SK-N-SH treated with all-trans-retinoic acid at 6 μM for 48 hours (cell line): ENCODE measurements around the gene CRLF3.

Experiments used
- ATAC-seq: fragments of 200-7000 bp; cut with Tn5 transposase; 3 replicates; pipeline ENCODE4 v1.9.1; 2020; ENCODE audit warnings: mild to moderate bottlenecking, moderate library complexity
- ARNTL ChIP-seq: fragments of 450-650 bp; formaldehyde crosslinking; IDR thresholded peaks from 2 replicates; pipeline ENCODE4 v1.5.0; 2020; ENCODE audit warnings: low read depth, mild to moderate bottlenecking, moderate library complexity, borderline replicate concordance
- BACH2 ChIP-seq: fragments of 250-450 bp; sonication (Bioruptor Pico); IDR thresholded peaks from 2 replicates; pipeline ENCODE4 v1.9.0; 2021; ENCODE audit warnings: mild to moderate bottlenecking, borderline replicate concordance
- CSDC2 ChIP-seq: fragments of 250-450 bp; sonication (Bioruptor Pico); IDR thresholded peaks from 2 replicates; pipeline ENCODE4 v1.5.0; 2020; ENCODE audit warnings: mild to moderate bottlenecking, moderate library complexity
- ESRRG ChIP-seq: fragments of 250-450 bp; sonication (Bioruptor Pico); IDR thresholded peaks from 2 replicates; pipeline ENCODE4 v1.6.1; 2021; ENCODE audit warnings: mild to moderate bottlenecking
- GLIS3 ChIP-seq: fragments of 250-450 bp; sonication (Bioruptor Pico); IDR thresholded peaks from 2 replicates; pipeline ENCODE4 v1.5.0; 2020; ENCODE audit warnings: mild to moderate bottlenecking, moderate library complexity
- ISL1 ChIP-seq: fragments of 250-450 bp; sonication (Bioruptor Pico); IDR thresholded peaks from 2 replicates; pipeline ENCODE4 v2.1.2; 2022; ENCODE audit warnings: mild to moderate bottlenecking, moderate library complexity
- OSR1 ChIP-seq: fragments of 250-450 bp; sonication (Bioruptor Pico); IDR thresholded peaks from 2 replicates; pipeline ENCODE4 v1.8.0; 2022; ENCODE audit warnings: moderate library complexity, mild to moderate bottlenecking, inconsistent platforms
- PPARA ChIP-seq: fragments of 250-450 bp; sonication (Bioruptor Pico); IDR thresholded peaks from 2 replicates; pipeline ENCODE4 v1.5.0; 2020; ENCODE audit warnings: mild to moderate bottlenecking, borderline replicate concordance
- RARB ChIP-seq: fragments of 250-450 bp; sonication (Bioruptor Pico); IDR thresholded peaks from 2 replicates; pipeline ENCODE4 v1.8.0; 2021; ENCODE audit warnings: mild to moderate bottlenecking, moderate library complexity
- SNAI2 ChIP-seq: fragments of 250-450 bp; sonication (Bioruptor Pico); IDR thresholded peaks from 2 replicates; pipeline ENCODE4 v1.5.0; 2020; ENCODE audit warnings: mild to moderate bottlenecking, moderate library complexity
- TCF4 ChIP-seq: fragments of 250-450 bp; sonication (Bioruptor Pico); IDR thresholded peaks from 2 replicates; pipeline ENCODE4 v1.8.0; 2021; ENCODE audit warnings: mild to moderate bottlenecking, moderate library complexity, borderline replicate concordance
- TOX ChIP-seq: fragments of 250-450 bp; sonication (Bioruptor Pico); IDR thresholded peaks from 2 replicates; pipeline ENCODE4 v1.8.0; 2021; ENCODE audit warnings: mild to moderate bottlenecking, moderate library complexity, borderline replicate concordance
- ZC3H10 ChIP-seq: fragments of 250-450 bp; sonication (Bioruptor Pico); IDR thresholded peaks from 2 replicates; pipeline ENCODE4 v1.5.1; 2021; ENCODE audit warnings: mild to moderate bottlenecking, moderate library complexity
- ZFP3 ChIP-seq: fragments of 250-450 bp; sonication (Bioruptor Pico); IDR thresholded peaks from 2 replicates; pipeline ENCODE4 v1.5.0; 2020; ENCODE audit warnings: mild to moderate bottlenecking, moderate library complexity
- ZFP30 ChIP-seq: fragments of 450-650 bp; formaldehyde crosslinking; IDR thresholded peaks from 2 replicates; pipeline ENCODE4 v1.5.0; 2022; ENCODE audit warnings: mild to moderate bottlenecking, moderate library complexity
- ZNF565 ChIP-seq: fragments of 450-650 bp; formaldehyde crosslinking; conservative IDR thresholded peaks from 2 replicates; pipeline ENCODE4 v1.5.0; 2020; ENCODE audit warnings: low read depth, mild to moderate bottlenecking, moderate library complexity
- ZNF70 ChIP-seq: fragments of 450-650 bp; formaldehyde crosslinking; IDR thresholded peaks from 2 replicates; pipeline ENCODE4 v1.5.0; 2020; ENCODE audit warnings: mild to moderate bottlenecking, moderate library complexity
- TF ChIP-seq, protein P1 (sequence below): fragments of 250-450 bp; sonication (Bioruptor Pico); IDR thresholded peaks from 2 replicates; pipeline ENCODE4 v1.5.0; 2020; ENCODE audit warnings: mild to moderate bottlenecking, moderate library complexity
- TF ChIP-seq, protein P2 (sequence below): fragments of 250-450 bp; sonication (Bioruptor Pico); IDR thresholded peaks from 2 replicates; pipeline ENCODE4 v1.5.1; 2021; ENCODE audit warnings: mild to moderate bottlenecking, moderate library complexity
- TF ChIP-seq, protein P3 (sequence below): fragments of 250-450 bp; sonication (Bioruptor Pico); IDR thresholded peaks from 2 replicates; pipeline ENCODE4 v1.5.1; 2020; ENCODE audit warnings: low read depth, mild to moderate bottlenecking, moderate library complexity

Gene CRLF3

DNA sequence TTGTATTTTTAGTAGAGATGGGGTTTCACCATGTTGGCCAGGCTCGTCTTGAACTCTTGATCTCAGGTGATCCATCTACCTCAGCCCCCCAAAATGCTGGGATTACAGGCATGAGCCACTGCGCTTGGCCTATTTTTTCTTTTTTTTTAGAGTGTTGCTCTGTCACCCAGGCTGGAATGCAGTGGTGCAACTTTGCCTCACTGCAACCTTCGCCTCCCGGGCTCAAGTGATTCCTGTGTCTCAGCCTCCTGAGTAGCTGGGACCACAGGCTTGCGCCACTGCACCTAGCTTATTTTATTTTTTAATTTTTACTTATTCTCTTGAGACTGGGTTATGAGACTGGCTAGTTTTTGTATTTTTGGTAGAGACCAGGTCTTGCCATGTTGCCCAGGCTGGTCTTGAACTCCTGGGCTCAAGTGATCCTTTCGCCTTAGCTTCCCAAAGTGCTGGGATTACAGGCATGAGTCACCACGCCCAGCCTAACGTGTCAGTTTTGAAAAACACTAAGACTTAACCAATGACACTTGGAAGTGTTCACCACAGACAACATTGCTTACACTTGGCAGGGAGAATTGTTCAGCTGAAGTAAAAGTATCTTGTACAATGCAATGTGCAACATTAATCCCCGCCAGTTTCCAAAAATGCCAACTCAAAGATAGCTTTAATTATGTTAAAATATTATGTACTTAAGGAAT is 34.2 kb upstream of the CRLF3 start:
- ATAC-seq, result no peak
- TF ChIP-seq PPARA (CRISPR knock-in tag) (no peak), RARB (CRISPR knock-in tag) (no peak), BACH2 (no peak), ZNF70 (no peak), ZNF565 (CRISPR knock-in tag) (no peak), ZC3H10 (CRISPR knock-in tag) (no peak), ZFP3 (CRISPR knock-in tag) (no peak), TOX (CRISPR knock-in tag) (no peak)
- TF ChIP-seq, protein P1, sequence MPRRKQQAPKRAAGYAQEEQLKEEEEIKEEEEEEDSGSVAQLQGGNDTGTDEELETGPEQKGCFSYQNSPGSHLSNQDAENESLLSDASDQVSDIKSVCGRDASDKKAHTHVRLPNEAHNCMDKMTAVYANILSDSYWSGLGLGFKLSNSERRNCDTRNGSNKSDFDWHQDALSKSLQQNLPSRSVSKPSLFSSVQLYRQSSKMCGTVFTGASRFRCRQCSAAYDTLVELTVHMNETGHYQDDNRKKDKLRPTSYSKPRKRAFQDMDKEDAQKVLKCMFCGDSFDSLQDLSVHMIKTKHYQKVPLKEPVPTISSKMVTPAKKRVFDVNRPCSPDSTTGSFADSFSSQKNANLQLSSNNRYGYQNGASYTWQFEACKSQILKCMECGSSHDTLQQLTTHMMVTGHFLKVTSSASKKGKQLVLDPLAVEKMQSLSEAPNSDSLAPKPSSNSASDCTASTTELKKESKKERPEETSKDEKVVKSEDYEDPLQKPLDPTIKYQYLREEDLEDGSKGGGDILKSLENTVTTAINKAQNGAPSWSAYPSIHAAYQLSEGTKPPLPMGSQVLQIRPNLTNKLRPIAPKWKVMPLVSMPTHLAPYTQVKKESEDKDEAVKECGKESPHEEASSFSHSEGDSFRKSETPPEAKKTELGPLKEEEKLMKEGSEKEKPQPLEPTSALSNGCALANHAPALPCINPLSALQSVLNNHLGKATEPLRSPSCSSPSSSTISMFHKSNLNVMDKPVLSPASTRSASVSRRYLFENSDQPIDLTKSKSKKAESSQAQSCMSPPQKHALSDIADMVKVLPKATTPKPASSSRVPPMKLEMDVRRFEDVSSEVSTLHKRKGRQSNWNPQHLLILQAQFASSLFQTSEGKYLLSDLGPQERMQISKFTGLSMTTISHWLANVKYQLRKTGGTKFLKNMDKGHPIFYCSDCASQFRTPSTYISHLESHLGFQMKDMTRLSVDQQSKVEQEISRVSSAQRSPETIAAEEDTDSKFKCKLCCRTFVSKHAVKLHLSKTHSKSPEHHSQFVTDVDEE, result no peak

DNA sequence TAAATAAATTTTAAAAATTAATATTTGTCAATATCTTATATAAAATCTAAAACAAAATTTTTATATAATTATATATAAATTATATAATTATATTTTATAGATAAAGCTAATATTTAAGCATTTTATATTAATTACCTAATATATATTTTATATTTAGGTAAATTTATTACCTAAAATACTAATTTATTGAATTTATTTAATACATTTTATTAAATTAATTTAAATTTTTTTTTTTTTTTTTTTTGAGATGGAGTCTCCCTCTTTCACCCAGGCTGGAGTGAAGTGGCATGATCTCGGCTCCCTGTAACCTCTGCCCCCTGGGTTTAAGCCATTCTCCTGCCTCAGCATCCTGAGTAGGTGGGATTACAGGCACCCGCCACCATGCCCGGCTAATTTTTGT is 29.7 kb upstream of the CRLF3 start:
- no peak for ATAC-seq
- TF ChIP-seq ISL1 (CRISPR knock-in tag) (no peak), ZFP30 (no peak), ZFP3 (CRISPR knock-in tag) (no peak)

DNA sequence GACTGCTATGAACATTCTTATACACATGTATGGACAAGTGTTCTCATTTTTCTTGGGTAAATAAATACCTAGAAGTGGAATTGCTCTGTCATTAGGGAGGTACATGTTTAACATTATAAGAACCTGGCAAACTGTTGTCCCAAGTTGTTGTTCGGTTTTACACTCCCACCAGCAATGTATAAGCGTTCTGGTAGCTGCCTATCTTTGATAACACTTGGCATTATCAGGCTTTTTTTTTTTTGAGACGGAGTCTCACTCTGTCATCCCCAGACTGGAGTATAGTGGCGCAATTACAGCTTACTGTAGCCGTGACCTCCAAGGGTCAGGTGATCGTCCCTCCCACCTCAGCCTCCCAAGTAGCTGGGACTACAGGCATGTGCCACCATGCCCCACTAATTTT is 23.5 kb upstream of the CRLF3 start:
- TF ChIP-seq OSR1 (CRISPR knock-in tag) (no peak), TCF4 (CRISPR knock-in tag) (no peak), SNAI2 (CRISPR knock-in tag) (no peak), ZNF70 (no peak)
- TF ChIP-seq, protein P1, result no peak
- TF ChIP-seq, protein P2, sequence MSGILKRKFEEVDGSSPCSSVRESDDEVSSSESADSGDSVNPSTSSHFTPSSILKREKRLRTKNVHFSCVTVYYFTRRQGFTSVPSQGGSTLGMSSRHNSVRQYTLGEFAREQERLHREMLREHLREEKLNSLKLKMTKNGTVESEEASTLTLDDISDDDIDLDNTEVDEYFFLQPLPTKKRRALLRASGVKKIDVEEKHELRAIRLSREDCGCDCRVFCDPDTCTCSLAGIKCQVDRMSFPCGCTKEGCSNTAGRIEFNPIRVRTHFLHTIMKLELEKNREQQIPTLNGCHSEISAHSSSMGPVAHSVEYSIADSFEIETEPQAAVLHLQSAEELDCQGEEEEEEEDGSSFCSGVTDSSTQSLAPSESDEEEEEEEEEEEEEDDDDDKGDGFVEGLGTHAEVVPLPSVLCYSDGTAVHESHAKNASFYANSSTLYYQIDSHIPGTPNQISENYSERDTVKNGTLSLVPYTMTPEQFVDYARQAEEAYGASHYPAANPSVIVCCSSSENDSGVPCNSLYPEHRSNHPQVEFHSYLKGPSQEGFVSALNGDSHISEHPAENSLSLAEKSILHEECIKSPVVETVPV (CRISPR knock-in tag), result no peak
- ATAC-seq, result no peak

DNA sequence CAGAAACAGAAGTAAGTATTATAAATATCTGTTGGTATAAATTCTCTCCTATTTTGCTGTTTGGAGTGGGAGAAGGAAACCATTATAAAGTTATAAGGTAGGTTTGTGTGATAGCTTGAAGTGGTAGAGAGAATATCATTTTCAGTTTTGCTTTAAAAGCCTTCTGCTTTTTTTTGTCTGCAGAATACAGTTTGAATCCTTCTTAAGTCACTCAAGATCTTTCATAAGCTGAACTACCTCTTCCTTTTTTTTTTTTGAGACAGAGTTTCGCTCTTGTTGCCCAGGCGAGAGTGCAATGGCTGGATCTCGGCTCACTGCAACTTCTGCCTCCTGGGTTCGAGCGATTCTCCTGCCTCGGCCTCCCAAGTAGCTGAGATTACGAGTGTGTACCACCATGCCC is 16.3 kb upstream of the CRLF3 start:
- ATAC-seq, result no peak
- TF ChIP-seq ZFP3 (CRISPR knock-in tag) (no peak), RARB (CRISPR knock-in tag) (no peak), GLIS3 (no peak), BACH2 (no peak), CSDC2 (CRISPR knock-in tag) (no peak), ISL1 (CRISPR knock-in tag) (no peak), PPARA (CRISPR knock-in tag) (no peak), ARNTL (CRISPR knock-in tag) (no peak), ZNF565 (CRISPR knock-in tag) (no peak), TOX (CRISPR knock-in tag) (no peak), ESRRG (no peak), SNAI2 (CRISPR knock-in tag) (no peak)
- TF ChIP-seq, protein P1, result no peak
- TF ChIP-seq, protein P3, sequence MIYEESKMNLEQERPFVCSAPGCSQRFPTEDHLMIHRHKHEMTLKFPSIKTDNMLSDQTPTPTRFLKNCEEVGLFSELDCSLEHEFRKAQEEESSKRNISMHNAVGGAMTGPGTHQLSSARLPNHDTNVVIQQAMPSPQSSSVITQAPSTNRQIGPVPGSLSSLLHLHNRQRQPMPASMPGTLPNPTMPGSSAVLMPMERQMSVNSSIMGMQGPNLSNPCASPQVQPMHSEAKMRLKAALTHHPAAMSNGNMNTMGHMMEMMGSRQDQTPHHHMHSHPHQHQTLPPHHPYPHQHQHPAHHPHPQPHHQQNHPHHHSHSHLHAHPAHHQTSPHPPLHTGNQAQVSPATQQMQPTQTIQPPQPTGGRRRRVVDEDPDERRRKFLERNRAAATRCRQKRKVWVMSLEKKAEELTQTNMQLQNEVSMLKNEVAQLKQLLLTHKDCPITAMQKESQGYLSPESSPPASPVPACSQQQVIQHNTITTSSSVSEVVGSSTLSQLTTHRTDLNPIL, result no peak
